NCI-H1417 (cell line): ENCODE data around the gene MAN1A2.
A peak's percentile ranks its signal among the peaks of the same experiment; 100 is the strongest.

Experiments
- DNase-seq, 3 experiments: peaks; one replicate each; lab custom pipeline; 2025; lab: John Stamatoyannopoulos, UW

MAN1A2 gene

GRCh38 chr1:117359561-117360289 is 7.5 kb upstream of the MAN1A2 start:
- DNase-seq: no peak

GRCh38 chr1:117362986-117363385 is 4.3 kb upstream of the MAN1A2 start:
- no peak for DNase-seq

GRCh38 chr1:117363571-117364048 is 3.6 kb upstream of the MAN1A2 start:
- DNase-seq: peak in 1 of 3 experiments; percentile 21

DNA sequence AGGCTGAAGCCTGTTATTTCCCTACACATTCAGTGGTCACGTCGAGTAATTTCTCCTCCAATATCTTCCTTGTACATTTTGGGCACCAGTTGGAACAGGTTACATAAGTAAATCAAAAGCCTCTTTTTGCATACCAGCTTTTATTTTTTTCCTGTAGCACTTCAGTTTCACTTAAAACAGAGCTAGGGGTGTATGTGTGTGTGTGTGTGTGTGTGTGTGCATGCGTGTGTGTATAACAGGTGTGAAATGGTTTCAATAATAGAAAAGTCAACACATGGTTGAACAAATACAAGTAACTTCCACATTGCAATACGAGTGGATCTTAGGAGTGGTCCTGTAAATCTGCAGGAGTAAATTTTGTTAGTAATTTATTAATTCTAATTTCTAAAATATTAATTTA is 3.0 kb upstream of the MAN1A2 start:
- no peak for DNase-seq

- peak; percentile 40 to 64 (median 41) for DNase-seq
Measured at GRCh38 chr1:117365350-117366176, 1.7 kb upstream of the MAN1A2 start.

DNA sequence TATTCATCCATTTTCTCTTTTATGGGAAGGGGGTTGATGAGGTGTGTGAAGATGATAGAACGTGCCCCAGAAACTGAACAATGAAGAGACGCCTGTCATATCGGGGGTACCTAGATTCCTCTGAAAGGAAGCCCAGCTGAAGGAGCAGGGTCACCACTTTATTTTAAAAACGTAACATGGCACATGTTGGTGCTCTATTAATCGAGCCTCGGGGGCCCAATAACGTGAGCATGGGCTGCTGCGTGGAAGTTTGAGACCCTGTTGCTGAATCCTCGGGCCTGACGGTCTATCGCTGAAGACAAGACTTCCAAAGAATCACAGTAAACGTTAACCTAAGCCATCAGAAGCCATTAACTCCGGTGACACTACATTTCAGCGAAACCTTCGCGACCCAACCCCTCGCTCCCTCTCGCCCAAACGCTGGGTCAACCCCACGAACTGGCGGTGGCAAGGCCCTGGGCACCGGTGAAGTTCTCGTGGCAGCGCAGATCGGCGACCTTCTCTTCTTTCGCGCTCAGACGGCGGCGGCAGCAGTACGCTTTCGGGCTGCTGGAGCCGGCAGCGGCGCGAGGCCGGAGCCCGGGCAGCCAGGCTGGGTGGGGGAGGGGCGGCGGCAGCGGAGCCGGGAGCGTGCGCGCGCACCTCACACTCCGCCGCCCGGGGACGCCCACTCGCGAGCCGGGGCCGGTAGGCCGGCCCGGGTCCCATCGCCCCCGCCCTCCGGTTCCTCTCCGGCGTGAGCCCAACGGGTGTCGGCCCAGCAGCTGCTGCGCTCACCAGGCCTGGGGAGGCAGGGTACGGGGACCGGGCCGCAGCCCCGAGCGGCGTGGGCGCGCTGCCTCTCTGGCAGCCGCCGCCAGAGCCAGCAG is 838 bp upstream of the MAN1A2 start:
- peak; percentile 91 to 96 (median 92) for DNase-seq

DNA sequence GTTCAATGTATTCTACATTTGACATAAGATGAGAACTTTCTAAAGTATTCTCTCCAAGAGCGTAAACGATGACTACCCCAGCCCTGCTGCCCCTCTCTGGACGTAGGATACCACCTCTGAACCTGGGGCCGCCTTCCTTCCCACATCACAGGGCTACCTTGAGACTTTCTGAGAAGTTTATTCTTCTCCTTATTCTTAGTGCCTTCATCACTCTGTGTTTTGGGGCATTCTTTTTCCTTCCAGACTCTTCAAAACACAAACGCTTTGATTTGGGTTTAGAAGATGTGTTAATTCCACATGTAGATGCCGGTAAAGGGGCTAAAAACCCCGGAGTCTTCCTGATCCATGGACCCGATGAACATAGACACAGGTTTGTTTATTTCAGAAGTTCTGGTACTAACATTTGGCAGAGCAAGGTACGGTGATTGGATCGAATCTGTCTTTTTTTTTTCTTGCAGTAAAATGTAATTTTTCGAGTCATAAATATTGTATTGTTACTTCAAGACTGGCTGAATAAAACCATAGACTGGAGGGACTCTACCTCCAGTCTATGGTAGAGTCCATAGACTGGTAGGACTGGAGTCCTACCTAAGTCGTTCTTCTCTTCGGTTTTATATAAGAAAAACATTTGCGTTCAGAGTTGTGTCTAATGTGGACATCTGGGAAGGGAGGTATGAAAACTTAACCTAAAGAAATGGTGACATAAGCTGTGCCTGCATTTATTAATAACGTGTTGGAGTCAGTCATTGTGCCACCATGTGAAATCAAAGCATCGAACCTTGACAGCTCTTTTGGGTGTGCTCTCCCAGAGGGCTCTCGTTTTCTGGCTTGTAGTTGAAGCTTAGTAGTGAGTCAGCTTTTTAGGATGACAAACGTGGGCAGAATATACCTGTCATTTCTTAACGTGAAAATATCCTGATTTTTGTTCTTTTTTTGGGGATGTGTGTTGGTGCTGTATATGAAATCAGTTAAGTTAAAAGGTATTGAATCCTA is 1.2 kb downstream of the MAN1A2 start:
- peak; percentile 38 to 58 (median 41) for DNase-seq

GRCh38 chr1:117370071-117370470 is 2.8 kb downstream of the MAN1A2 start:
- DNase-seq: no peak

- DNase-seq: no peak
Measured at GRCh38 chr1:117370509-117370908, 3.3 kb downstream of the MAN1A2 start.

GRCh38 chr1:117371441-117372151 is 4.3 kb downstream of the MAN1A2 start:
- DNase-seq: peak in 1 of 3 experiments; percentile 12

- no peak for DNase-seq
Measured at GRCh38 chr1:117372863-117373412, 5.7 kb downstream of the MAN1A2 start.

GRCh38 chr1:117373932-117374331 is 6.7 kb downstream of the MAN1A2 start:
- DNase-seq: no peak

DNA sequence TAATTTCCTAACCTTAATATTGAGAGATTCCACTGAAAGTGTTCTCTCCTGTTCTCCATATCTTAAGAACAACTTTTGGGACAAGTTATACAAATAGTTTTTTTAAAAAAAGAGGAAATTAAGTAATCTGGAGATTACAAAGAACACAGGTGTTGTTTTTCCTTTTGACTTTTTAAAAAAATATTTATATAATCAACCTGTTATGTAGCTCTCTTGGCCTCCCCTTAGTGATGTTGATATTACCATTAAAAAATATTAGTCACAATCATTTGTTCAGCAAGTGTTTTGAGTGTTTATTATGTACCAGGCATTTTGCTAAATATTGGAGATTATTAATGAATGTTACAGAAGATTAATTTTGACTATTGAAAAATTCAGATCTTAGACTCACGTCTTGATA is 8.1 kb downstream of the MAN1A2 start:
- DNase-seq: no peak

DNA sequence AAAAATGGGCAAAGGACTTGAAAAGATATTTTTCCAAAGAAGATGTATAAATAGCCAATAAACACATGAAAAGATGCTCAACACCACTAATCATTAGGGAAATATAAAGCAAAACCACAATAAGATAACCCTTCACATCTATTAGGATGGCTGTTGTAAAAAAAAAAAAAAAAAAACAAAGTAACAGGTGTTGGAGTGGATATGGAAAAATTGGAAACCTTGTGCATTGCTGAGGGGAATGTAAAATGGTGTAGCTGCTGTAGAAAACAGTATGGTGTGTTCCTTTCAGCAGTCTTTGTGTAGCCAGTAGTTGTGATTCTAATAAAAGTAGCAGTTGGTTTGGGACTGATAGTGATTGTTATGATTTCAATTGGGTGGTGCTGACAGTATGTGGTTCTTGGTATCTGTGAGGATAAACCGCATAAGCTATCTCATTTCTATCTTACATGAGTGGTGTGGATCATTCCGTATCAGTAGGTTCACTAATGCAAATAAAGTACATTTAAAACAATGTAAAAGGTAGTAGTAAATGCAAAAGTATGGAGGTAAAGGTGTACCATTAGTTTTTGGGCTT is 19.9 kb downstream of the MAN1A2 start:
- DNase-seq: no peak

DNA sequence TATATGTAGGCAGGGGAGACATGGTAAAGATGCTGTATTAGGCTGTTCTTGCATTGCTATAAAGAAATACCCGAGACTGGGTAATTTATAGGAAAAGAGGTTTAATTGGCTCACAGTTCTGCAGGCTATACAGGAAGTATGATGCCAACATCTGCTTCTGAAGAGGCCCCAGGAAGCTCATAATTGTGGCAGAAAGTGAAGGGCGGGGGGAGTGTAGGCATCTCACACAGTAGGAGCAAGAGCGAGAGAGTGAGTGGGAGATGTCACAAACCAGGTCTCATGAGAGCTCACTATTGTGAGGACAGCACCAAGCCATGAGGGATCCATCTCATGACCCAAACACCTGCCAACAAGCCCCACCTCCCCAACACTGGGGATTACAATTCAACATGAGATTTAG is 21.1 kb downstream of the MAN1A2 start:
- no peak for DNase-seq

DNA sequence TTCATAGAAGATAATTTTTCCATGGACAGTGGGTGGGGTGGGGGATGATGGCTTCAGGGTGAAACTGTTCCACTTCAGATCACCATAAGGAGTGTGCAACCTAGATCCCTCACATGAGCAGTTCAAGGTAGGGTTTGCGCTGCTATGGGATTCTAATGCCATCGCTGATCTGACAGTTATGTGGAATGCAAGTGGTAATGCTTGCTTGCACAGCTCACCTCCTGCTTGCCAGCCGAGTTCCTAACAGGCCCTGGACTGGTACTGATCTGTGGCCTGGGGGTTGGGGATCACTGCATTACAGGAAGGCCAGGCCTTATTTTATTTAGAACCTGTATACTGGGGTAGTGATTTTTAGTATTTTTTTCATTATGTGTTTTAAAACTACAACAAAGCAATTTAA is 22.0 kb downstream of the MAN1A2 start:
- no peak for DNase-seq

GRCh38 chr1:117389779-117390178 is 22.5 kb downstream of the MAN1A2 start:
- DNase-seq: no peak

DNA sequence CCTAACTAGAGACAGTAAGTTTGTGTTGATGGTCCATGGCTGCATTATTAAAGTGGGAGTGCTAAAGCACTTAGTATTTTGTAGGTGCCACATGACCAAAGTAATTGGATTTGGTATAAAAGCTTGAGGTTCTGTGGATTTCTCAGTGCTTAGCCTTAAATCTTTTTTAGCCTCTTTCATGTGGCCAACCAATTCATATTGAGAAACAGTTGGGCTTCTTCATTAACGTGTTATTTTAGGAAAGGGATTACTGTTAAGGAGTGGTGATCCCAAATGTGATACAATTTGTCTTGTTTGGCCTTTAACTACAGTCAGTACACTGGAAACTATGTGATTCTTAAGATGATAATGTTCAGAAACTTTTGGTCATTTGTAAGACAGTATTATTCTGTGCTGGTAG is 25.5 kb downstream of the MAN1A2 start:
- DNase-seq: no peak

- no peak for DNase-seq
Measured at GRCh38 chr1:117396074-117396473, 28.8 kb downstream of the MAN1A2 start.

- no peak for DNase-seq
Measured at GRCh38 chr1:117396636-117397035, 29.4 kb downstream of the MAN1A2 start.
